ENCODE results near the gene NEURL4.

Gene NEURL4

GRCh38 chr17:7309628-7310027 lies 19.5 kb downstream of the NEURL4 start:
- no peak for TF ChIP-seq ZFP30 (CRISPR knock-in tag; IDR thresholded peaks at IDR 0.05)
- TF ChIP-seq TOX (CRISPR knock-in tag; IDR thresholded peaks at IDR 0.05; ENCODE audit: borderline replicate concordance), result no peak
- TF ChIP-seq CSRNP3 (CRISPR knock-in tag; IDR thresholded peaks at IDR 0.05), result no peak
- TF ChIP-seq RARB (CRISPR knock-in tag; IDR thresholded peaks at IDR 0.05), result no peak
- ATAC-seq, result no peak

- TF ChIP-seq ZNF70 (CRISPR knock-in tag; IDR thresholded peaks at IDR 0.05) (peak; percentile 25; the same call in 1 of the 2 replicates), ARNTL (CRISPR knock-in tag; IDR thresholded peaks at IDR 0.05; ENCODE audit: borderline replicate concordance, low read depth) (no peak)
- peak; percentile 62 for ATAC-seq
Observed at GRCh38 chr17:7308625-7309433, 20.3 kb downstream of the NEURL4 start.

GRCh38 chr17:7307686-7308624 lies 21.2 kb downstream of the NEURL4 start:
- no peak for TF ChIP-seq ARNTL (CRISPR knock-in tag; IDR thresholded peaks at IDR 0.05; ENCODE audit: borderline replicate concordance, low read depth)
- peak; percentile 3; the same call in 1 of the 3 replicates for ATAC-seq

- ATAC-seq, result peak; percentile 85
- TF ChIP-seq POU6F1 (CRISPR knock-in tag; IDR thresholded peaks at IDR 0.05; ENCODE audit: borderline replicate concordance, low read depth) (no peak), ESRRG (CRISPR knock-in tag; IDR thresholded peaks at IDR 0.05) (no peak), CREB5 (CRISPR knock-in tag; IDR thresholded peaks at IDR 0.05; ENCODE audit: low read depth) (no peak), CSDC2 (CRISPR knock-in tag; IDR thresholded peaks at IDR 0.05) (no peak), GLIS3 (CRISPR knock-in tag; IDR thresholded peaks at IDR 0.05) (no peak), ARNTL (CRISPR knock-in tag; IDR thresholded peaks at IDR 0.05; ENCODE audit: borderline replicate concordance, low read depth) (no peak), ZFP3 (CRISPR knock-in tag; IDR thresholded peaks at IDR 0.05) (no peak), BACH2 (CRISPR knock-in tag; IDR thresholded peaks at IDR 0.05; ENCODE audit: borderline replicate concordance) (no peak), RARB (CRISPR knock-in tag; IDR thresholded peaks at IDR 0.05) (no peak), ZFP30 (CRISPR knock-in tag; IDR thresholded peaks at IDR 0.05) (no peak), CSRNP3 (CRISPR knock-in tag; IDR thresholded peaks at IDR 0.05) (no peak), PPARA (CRISPR knock-in tag; IDR thresholded peaks at IDR 0.05; ENCODE audit: borderline replicate concordance) (no peak), ZNF565 (CRISPR knock-in tag; conservative IDR thresholded peaks at IDR 0.05; ENCODE audit: low read depth) (no peak), ZNF8 (CRISPR knock-in tag; IDR thresholded peaks at IDR 0.05) (no peak), PATZ1 (CRISPR knock-in tag; IDR thresholded peaks at IDR 0.05; ENCODE audit: borderline replicate concordance) (no peak), ZNF70 (CRISPR knock-in tag; IDR thresholded peaks at IDR 0.05) (no peak), SNAI2 (CRISPR knock-in tag; IDR thresholded peaks at IDR 0.05) (no peak), ISL1 (CRISPR knock-in tag; IDR thresholded peaks at IDR 0.05) (no peak), TSHZ2 (CRISPR knock-in tag; IDR thresholded peaks at IDR 0.05) (no peak)
Observed at GRCh38 chr17:7306911-7307685, 22.0 kb downstream of the NEURL4 start, which contains the start of gene EIF5A. TSS of gene EIF5A (plus strand) at chr17:7307628. CDS start at chr17:7309636, 2,008 bp downstream.
